Putamen (tissue), 1 donor: ENCODE data around the gene YIPF2.

Experiments
- DNase-seq: peaks from one replicate; pipeline ENCODE4 v3.0.0-alpha.2; 2016; ENCODE audit warnings: low spot score

The YIPF2 gene

GRCh38 chr19:10936661-10937084 is 8.2 kb upstream of the YIPF2 start:
- DNase-seq = no peak

- no peak for DNase-seq
These were observed 7.1 kb upstream of the YIPF2 start for GRCh38 chr19:10935371-10936059.

GRCh38 chr19:10929402-10929794 is 959 bp upstream of the YIPF2 start:
- DNase-seq = no peak

- DNase-seq = no peak
These were observed 493 bp downstream of the YIPF2 start for GRCh38 chr19:10927730-10928562.

GRCh38 chr19:10924597-10924996 is 3.8 kb downstream of the YIPF2 start:
- no peak for DNase-seq

- no peak for DNase-seq
These were observed 5.0 kb downstream of the YIPF2 start for GRCh38 chr19:10923260-10924112.

GRCh38 chr19:10922638-10923014 is 5.8 kb downstream of the YIPF2 start:
- no peak for DNase-seq

GRCh38 chr19:10921910-10922637 is 6.4 kb downstream of the YIPF2 start:
- no peak for DNase-seq

GRCh38 chr19:10921199-10921909 is 7.1 kb downstream of the YIPF2 start:
- DNase-seq = peak; percentile 37

- DNase-seq = no peak
These were observed 7.7 kb downstream of the YIPF2 start for GRCh38 chr19:10920781-10921180.

GRCh38 chr19:10920288-10920655 is 8.2 kb downstream of the YIPF2 start:
- no peak for DNase-seq

GRCh38 chr19:10919352-10920287 is 8.8 kb downstream of the YIPF2 start:
- peak; percentile 50 for DNase-seq

- DNase-seq = no peak
These were observed 10.1 kb downstream of the YIPF2 start for GRCh38 chr19:10918359-10918758.

GRCh38 chr19:10916602-10917001 is 11.8 kb downstream of the YIPF2 start:
- no peak for DNase-seq

- DNase-seq = no peak
These were observed 13.0 kb downstream of the YIPF2 start for GRCh38 chr19:10915130-10916091.

- no peak for DNase-seq
These were observed 14.6 kb downstream of the YIPF2 start for GRCh38 chr19:10913716-10914340.

GRCh38 chr19:10912619-10913018 is 15.8 kb downstream of the YIPF2 start:
- no peak for DNase-seq

GRCh38 chr19:10911579-10912363 is 16.7 kb downstream of the YIPF2 start:
- peak; percentile 37 for DNase-seq
